Peyer's patch (tissue), 4 donors: ENCODE results near the gene ALG5.

Experiments
- CTCF ChIP-seq, 6 experiments: fragments of 450-650 bp in 4 of 6; fragments of 200-600 bp in 2 of 6; sonication (generic) in 1 of 6; IDR thresholded peaks; one replicate each; pipeline ENCODE4 v1.5.1; 2017 to 2019; ENCODE audit warnings: antibody characterized with exemption in 6 of 6, mild to moderate bottlenecking in 3 of 6, moderate library complexity in 1 of 6
- POLR2A ChIP-seq, 2 donors: fragments of 450-650 bp; IDR thresholded peaks; one replicate each; pipeline ENCODE4 v1.5.1; 2017; ENCODE audit warnings: antibody characterized with exemption in 2 of 2, mild to moderate bottlenecking in 2 of 2, moderate library complexity in 2 of 2

GRCh38 chr13:36950920-36951319, 48.2 kb downstream of the ALG5 start:
- TF ChIP-seq CTCF (IDR thresholded peaks at IDR 0.05): no peak
- no peak for TF ChIP-seq POLR2A (IDR thresholded peaks at IDR 0.05)
